GM18517 (cell line): Measurements from ENCODE around the gene SMDT1.
A peak's percentile ranks its signal among the peaks of the same experiment; 100 is the strongest.
"Not testable (repeated sequence)": the region's sequence is repeated elsewhere in the genome, so short reads cannot be mapped to it uniquely, and the experiment has no call there.

Experiments
- ATAC-seq: cut with Tn5 transposase; IDR thresholded peaks from one replicate; pipeline ENCODE4 v1.9.1; 2021; ENCODE audit warnings: mild to moderate bottlenecking, moderate library complexity; ENCODE audit not compliant: unreplicated experiment

The SMDT1 gene

GRCh38 chr22:42070517-42071422 lies 8.7 kb upstream of the SMDT1 start, which contains the start of gene NAGA:
TSS of gene NAGA (minus strand) at chr22:42070812. CDS start at chr22:42070297, 515 bp downstream.
- peak; percentile 90 for ATAC-seq

- not testable (repeated sequence) for ATAC-seq
Measured at GRCh38 chr22:42071508-42071907, 8.0 kb upstream of the SMDT1 start.

- no peak for ATAC-seq
Measured at GRCh38 chr22:42072606-42073330, 6.7 kb upstream of the SMDT1 start.

- no peak for ATAC-seq
Measured at GRCh38 chr22:42073621-42074041, 5.9 kb upstream of the SMDT1 start.

- no peak for ATAC-seq
Measured at GRCh38 chr22:42074132-42074811, 5.2 kb upstream of the SMDT1 start, which contains the start of gene PHETA2. TSS of gene PHETA2 (plus strand) at chr22:42074248. CDS start at chr22:42077294, 3,046 bp downstream.

- ATAC-seq = no peak
Measured at GRCh38 chr22:42074846-42075676, 4.4 kb upstream of the SMDT1 start.

- no peak for ATAC-seq
Measured at GRCh38 chr22:42076764-42077485, 2.6 kb upstream of the SMDT1 start.

GRCh38 chr22:42077486-42078125 lies 1.9 kb upstream of the SMDT1 start:
- ATAC-seq = no peak

GRCh38 chr22:42078469-42079318 lies 806 bp upstream of the SMDT1 start:
- no peak for ATAC-seq

- ATAC-seq = no peak
Measured at GRCh38 chr22:42080287-42080686, 787 bp downstream of the SMDT1 start.

- no peak for ATAC-seq
Measured at GRCh38 chr22:42083119-42083518, 3.6 kb downstream of the SMDT1 start.

- ATAC-seq = no peak
Measured at GRCh38 chr22:42084874-42085273, 5.4 kb downstream of the SMDT1 start.

- no peak for ATAC-seq
Measured at GRCh38 chr22:42086051-42086450, 6.6 kb downstream of the SMDT1 start.

GRCh38 chr22:42090596-42091454 lies 11.3 kb downstream of the SMDT1 start, which contains the start of gene NDUFA6:
TSS of gene NDUFA6 (minus strand) at chr22:42090772. CDS start at chr22:42090744, 28 bp downstream.
- peak; percentile 93 for ATAC-seq

- ATAC-seq = no peak
Measured at GRCh38 chr22:42091455-42091782, 11.9 kb downstream of the SMDT1 start.

- ATAC-seq = no peak
Measured at GRCh38 chr22:42101199-42101598, 21.7 kb downstream of the SMDT1 start.

GRCh38 chr22:42104332-42104860 lies 24.9 kb downstream of the SMDT1 start:
- not testable (repeated sequence) for ATAC-seq
